GM12872 (cell line): ENCODE data around the gene UGT1A7.

Experiments
- TF ChIP-seq, protein P1 (sequence below): IDR thresholded peaks from 3 replicates; pipeline ENCODE4 v1.5.1; 2011; ENCODE audit warnings: low read depth, mild to moderate bottlenecking, low read length, moderate library complexity; ENCODE audit not compliant: insufficient read depth

The UGT1A7 gene

DNA sequence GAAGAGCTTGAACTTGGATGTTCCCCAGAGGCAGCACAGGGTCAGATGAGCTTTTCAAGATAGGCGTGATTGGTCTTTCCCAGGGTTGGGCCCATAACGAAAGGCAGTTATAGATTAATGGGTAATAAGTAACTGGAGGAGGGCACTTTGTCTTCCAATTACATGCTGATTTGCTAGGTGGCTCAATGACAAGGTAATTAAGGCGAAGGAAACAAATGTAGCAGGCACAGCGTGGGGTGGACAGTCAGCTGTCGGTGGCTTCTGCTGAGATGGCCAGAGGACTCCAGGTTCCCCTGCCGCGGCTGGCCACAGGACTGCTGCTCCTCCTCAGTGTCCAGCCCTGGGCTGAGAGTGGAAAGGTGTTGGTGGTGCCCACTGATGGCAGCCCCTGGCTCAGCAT is 36.9 kb downstream of the UGT1A7 start, which contains the start of gene UGT1A4:
TSS of gene UGT1A4 (plus strand) at position 185 of the 400 bp plus-strand sequence. CDS start at position 270, 85 bp downstream.
- TF ChIP-seq, protein P1, sequence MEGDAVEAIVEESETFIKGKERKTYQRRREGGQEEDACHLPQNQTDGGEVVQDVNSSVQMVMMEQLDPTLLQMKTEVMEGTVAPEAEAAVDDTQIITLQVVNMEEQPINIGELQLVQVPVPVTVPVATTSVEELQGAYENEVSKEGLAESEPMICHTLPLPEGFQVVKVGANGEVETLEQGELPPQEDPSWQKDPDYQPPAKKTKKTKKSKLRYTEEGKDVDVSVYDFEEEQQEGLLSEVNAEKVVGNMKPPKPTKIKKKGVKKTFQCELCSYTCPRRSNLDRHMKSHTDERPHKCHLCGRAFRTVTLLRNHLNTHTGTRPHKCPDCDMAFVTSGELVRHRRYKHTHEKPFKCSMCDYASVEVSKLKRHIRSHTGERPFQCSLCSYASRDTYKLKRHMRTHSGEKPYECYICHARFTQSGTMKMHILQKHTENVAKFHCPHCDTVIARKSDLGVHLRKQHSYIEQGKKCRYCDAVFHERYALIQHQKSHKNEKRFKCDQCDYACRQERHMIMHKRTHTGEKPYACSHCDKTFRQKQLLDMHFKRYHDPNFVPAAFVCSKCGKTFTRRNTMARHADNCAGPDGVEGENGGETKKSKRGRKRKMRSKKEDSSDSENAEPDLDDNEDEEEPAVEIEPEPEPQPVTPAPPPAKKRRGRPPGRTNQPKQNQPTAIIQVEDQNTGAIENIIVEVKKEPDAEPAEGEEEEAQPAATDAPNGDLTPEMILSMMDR = no peak

DNA sequence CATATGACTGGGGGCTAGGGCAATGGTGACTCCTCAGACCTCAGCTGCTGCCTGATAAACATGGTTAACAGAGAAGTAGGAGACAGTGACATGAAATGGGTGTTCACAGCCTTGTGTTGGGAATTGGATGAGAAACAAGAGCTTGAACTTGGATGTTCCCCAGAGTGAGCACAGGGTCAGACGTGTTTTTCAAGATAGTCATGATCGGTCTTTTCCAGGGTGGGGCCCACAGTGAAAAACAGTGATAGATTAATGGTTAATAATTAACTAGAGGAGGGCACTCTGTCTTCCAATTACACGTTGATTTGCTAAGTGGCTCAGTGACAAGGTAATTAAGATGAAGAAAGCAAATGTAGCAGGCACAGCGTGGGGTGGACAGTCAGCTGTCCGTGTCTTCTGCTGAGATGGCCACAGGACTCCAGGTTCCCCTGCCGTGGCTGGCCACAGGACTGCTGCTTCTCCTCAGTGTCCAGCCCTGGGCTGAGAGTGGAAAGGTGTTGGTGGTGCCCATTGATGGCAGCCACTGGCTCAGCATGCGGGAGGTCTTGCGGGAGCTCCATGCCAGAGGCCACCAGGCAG is 47.1 kb downstream of the UGT1A7 start, which contains the start of gene UGT1A3:
TSS of gene UGT1A3 (plus strand) at position 320 of the 579 bp plus-strand sequence. CDS start at position 405, 85 bp downstream.
- TF ChIP-seq, protein P1 = no peak

DNA sequence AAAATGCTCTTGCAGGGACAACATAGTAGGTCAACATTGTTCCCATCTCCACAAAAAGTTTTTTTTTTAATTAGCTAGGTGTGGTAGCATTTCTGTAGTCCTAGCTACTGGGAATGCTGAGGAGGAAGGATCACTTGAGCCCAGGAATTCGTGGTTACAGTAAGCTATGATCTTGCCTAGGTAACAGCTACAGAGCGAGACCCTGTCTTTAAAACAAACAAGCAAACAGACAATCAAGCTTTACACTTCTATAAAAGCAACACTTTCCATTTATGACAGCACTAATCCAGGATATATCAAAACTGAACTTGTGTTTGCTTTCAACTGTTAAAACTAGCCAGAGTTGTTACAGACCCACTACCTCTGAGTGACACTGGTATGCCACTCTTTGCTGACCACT is 59.2 kb downstream of the UGT1A7 start:
- TF ChIP-seq, protein P1 = no peak

DNA sequence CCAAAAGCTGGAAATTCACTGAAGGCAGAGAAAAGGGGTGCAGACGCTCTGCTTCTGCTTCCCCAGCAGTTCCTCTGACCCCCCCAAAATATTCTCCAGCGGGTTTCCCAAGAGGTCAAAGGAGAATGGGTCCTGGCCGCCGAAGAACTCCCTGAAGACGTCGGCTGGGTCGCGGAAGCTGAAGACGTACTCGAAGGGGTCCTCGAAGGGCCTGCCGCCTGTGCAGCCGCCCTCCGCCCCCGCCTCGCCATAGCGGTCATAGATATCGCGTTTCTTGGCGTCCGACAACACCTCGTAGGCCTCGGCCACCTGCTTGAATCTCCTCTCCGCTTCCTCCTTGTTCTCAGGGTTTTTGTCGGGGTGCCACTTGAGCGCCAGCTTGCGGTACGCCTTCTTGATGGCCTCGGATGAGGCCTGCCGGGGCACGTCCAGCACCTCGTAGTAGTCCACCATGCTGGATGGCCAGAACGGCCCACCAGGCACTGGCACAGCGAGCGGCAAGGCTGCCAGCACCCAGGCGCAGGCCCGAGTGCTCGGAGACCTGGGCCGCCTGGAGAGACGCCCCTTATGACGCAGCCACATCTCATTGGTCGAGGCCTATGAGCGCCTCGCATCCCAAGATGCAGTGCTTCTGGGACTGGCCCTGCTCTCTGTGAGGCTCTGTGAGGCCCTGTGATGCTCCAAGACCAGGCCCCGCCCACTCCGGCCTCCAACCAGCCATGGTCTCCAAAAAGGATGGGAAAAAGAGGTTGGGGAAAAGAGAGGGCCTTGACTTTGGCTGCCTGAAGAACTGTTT is 62.0 kb downstream of the UGT1A7 start:
- TF ChIP-seq, protein P1 = no peak

DNA sequence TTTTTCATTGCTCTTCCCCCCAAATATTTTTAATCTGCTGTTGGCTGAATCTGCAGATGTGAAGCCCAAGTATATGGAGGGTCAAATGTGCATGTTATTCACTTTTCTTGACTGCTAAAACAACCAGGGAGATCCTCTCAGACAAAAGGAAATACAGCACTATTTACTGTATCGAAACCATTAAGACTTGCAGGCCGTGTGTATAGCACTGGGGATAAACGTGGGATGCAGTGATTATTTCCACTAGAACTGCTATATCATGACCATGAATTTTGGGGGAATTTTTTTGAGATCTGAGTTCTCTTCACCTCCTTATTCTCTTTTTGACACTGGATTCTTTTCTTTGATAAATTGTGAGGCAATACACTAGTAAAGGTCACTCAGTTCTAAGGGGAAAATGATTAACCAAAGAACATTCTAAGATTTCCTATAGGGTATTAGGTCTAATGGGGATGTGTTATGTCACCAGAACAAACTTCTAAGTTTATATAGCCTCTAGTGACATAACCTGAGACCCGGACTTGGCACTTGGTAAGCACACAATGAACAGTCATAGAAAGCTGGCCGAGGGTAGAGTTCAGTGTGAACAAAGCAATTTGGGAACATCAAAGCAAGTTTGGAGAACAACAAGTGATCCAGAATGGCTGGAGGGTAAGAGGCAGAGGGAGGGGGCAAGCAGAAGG is 63.5 kb downstream of the UGT1A7 start:
- TF ChIP-seq, protein P1 = no peak

DNA sequence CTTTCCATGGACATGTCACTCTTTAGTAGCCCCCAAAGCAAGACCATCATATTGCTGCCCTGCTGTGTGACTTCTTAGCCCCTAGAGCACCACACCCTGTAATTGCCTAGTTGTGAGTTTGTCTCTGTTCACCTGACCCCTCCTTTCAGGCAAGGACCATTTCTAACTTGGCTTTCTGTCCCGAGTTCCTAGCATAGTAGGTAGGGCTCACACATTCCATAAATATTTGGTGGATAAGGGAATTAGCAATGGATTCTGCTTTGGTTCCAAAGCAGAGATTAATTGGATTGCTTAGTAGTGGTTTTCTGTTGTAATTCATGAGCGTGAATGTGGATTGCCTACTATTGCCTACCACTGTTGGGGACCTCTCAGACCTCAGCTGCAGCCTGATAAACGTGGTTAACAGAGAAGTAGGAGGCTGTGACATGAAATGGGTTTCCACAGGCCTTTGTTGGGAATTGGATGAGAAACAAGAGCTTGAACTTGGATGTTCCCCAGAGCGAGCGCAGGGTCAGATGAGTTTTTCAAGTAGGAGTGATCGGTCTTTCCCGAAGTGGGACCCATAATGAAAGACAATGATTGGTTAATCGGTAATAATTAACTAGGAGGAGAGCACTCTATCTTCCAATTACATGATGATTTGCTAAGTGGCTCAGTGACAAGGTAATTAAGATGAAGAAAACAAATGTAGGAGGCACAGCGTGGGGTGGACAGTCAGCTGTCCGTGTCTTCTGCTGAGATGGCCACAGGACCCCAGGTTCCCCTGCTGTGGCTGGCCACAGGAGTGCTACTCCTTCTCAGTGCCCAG is 65.0 kb downstream of the UGT1A7 start:
- TF ChIP-seq, protein P1 = no peak

DNA sequence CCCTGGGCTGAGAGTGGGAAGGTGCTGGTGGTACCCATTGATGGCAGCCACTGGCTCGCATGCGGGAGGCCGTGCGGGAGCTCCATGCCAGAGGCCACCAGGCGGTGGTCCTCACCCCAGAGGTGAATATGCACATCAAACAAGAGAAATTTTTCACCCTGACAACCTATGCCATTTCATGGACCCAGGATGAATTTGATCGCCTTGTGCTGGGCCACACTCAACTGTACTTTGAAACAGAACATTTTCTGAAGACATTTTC is 65.5 kb downstream of the UGT1A7 start:
- TF ChIP-seq, protein P1 = no peak
